NCI-H2227 treated with DMSO at 0.1 percent for 48 hours (cell line): ENCODE measurements around the gene AQP11.
"Not testable (repeated sequence)": the region's sequence is repeated elsewhere in the genome, so short reads cannot be mapped to it uniquely, and the experiment has no call there.

ENCODE experiments used
- DNase-seq: peaks from one replicate; lab custom pipeline; 2025; lab: John Stamatoyannopoulos, UW

The AQP11 gene

GRCh38 chr11:77589521-77590193, at the start of gene AQP11:
TSS of gene AQP11 (plus strand) at chr11:77589953. CDS start at chr11:77589993, 40 bp downstream.
- DNase-seq = peak; percentile 94

- DNase-seq = no peak
These were observed 47.5 kb upstream of the AQP11 start for GRCh38 chr11:77542296-77542695.

- DNase-seq = no peak
These were observed 42.5 kb upstream of the AQP11 start for GRCh38 chr11:77547047-77547836.

GRCh38 chr11:77547863-77548551, 41.7 kb upstream of the AQP11 start:
- peak; percentile 43 for DNase-seq

- no peak for DNase-seq
These were observed 41.0 kb upstream of the AQP11 start for GRCh38 chr11:77548552-77549445.

- DNase-seq = not testable (repeated sequence)
These were observed 38.3 kb upstream of the AQP11 start for GRCh38 chr11:77551426-77551825.

GRCh38 chr11:77557553-77557952, 32.2 kb upstream of the AQP11 start:
- DNase-seq = no peak

GRCh38 chr11:77558380-77558779, 31.4 kb upstream of the AQP11 start:
- no peak for DNase-seq

- no peak for DNase-seq
These were observed 29.9 kb upstream of the AQP11 start for GRCh38 chr11:77559686-77560401.

- no peak for DNase-seq
These were observed 29.1 kb upstream of the AQP11 start for GRCh38 chr11:77560605-77561004.

- DNase-seq = no peak
These were observed 28.5 kb upstream of the AQP11 start for GRCh38 chr11:77561257-77561656.

- no peak for DNase-seq
These were observed 21.4 kb upstream of the AQP11 start for GRCh38 chr11:77568306-77568705.

- DNase-seq = no peak
These were observed 20.7 kb upstream of the AQP11 start for GRCh38 chr11:77568916-77569675.

GRCh38 chr11:77569676-77570070, 20.1 kb upstream of the AQP11 start:
- no peak for DNase-seq

- not testable (repeated sequence) for DNase-seq
These were observed 18.9 kb upstream of the AQP11 start for GRCh38 chr11:77570896-77571295.

GRCh38 chr11:77575428-77575827, 14.3 kb upstream of the AQP11 start:
- DNase-seq = not testable (repeated sequence)

- no peak for DNase-seq
These were observed 8.9 kb upstream of the AQP11 start for GRCh38 chr11:77580712-77581337.

GRCh38 chr11:77589181-77589520, 602 bp upstream of the AQP11 start:
- no peak for DNase-seq

- peak; percentile 74 for DNase-seq
These were observed 535 bp downstream of the AQP11 start for GRCh38 chr11:77590194-77590782.

GRCh38 chr11:77592727-77593126, 3.0 kb downstream of the AQP11 start:
- no peak for DNase-seq
